OCI-LY7 (cell line): Measurements from ENCODE around the gene FUT3. TPM values are rescaled to one million over a fixed set of nuclear protein-coding genes. Genes with fewer than 3 reads are reported as not detected.
"Not testable (repeated sequence)": the region's sequence is repeated elsewhere in the genome, so short reads cannot be mapped to it uniquely, and the experiment has no call there.

Experiments used
- BruUV-seq: library from RNA; stranded (reverse); fragments of 400-500 nt; replicated peaks from 2 replicates; lab custom pipeline; 2021; lab: Mats Ljungman, UMichigan
- CTCF ChIA-PET: fragments of 300-600 bp; sonication (Branson Sonifier 250); formaldehyde crosslinking; loops from one replicate; lab custom pipeline; 2022; ENCODE audit warnings: antibody characterized with exemption; ENCODE audit not compliant: unreplicated experiment; lab: Charles Lee
- POLR2A ChIA-PET: fragments of 300-600 bp; sonication (Branson Sonifier 250); formaldehyde crosslinking; loops from one replicate; lab custom pipeline; 2022; ENCODE audit warnings: antibody characterized with exemption; lab: Charles Lee
- DNase-seq: peaks from one replicate; pipeline ENCODE4 v3.0.0-alpha.2; 2015; ENCODE audit warnings: low spot score
- H2AFZ ChIP-seq: fragments of 200-600 bp; sonication (generic), shearing (Covaris generic); 2 replicates; pipeline ENCODE4 v1.6.1; 2014; ENCODE audit warnings: mild to moderate bottlenecking, antibody characterized with exemption, low read length, moderate library complexity
- H3K27ac ChIP-seq: fragments of 200-600 bp; sonication (generic); 2 replicates; pipeline ENCODE4 v1.5.1; 2014; ENCODE audit warnings: mixed run types, low read depth, mild to moderate bottlenecking, moderate library complexity, low read length, inconsistent platforms; ENCODE audit not compliant: poor library complexity, severe bottlenecking
- H3K36me3 ChIP-seq: fragments of 200-600 bp; sonication (generic); 2 replicates; pipeline ENCODE4 v1.6.1; 2014; ENCODE audit warnings: mild to moderate bottlenecking, antibody characterized with exemption, low read length, moderate library complexity, mixed read lengths; ENCODE audit not compliant: insufficient read depth
- H3K4me1 ChIP-seq: fragments of 200-600 bp; sonication (generic); 2 replicates; pipeline ENCODE4 v1.5.1; 2014; ENCODE audit warnings: mild to moderate bottlenecking, low read length; ENCODE audit not compliant: insufficient read depth, poor library complexity, severe bottlenecking
- H3K4me2 ChIP-seq: fragments of 200-600 bp; sonication (generic); 2 replicates; pipeline ENCODE4 v1.6.1; 2014; ENCODE audit warnings: mild to moderate bottlenecking, low read length
- H3K4me3 ChIP-seq: fragments of 200-600 bp; sonication (generic); 2 replicates; pipeline ENCODE4 v1.5.1; 2014; ENCODE audit warnings: mild to moderate bottlenecking, low read depth, low read length; ENCODE audit not compliant: poor library complexity, severe bottlenecking
- H3K79me2 ChIP-seq: fragments of 200-600 bp; sonication (generic); 2 replicates; pipeline ENCODE4 v1.6.1; 2016; ENCODE audit warnings: low read depth, mild to moderate bottlenecking, low read length, moderate library complexity, mixed read lengths; ENCODE audit not compliant: insufficient read depth
- H3K9me2 ChIP-seq: fragments of 200-600 bp; sonication (generic); 2 replicates; pipeline ENCODE4 v1.6.1; 2016; ENCODE audit warnings: mild to moderate bottlenecking, low read length, mixed read lengths; ENCODE audit not compliant: insufficient read depth
- H3K9me3 ChIP-seq: fragments of 200-600 bp; sonication (generic); 2 replicates; pipeline ENCODE4 v1.6.1; 2014; ENCODE audit warnings: mild to moderate bottlenecking, mixed run types, low read length, mixed read lengths
- H4K20me1 ChIP-seq: fragments of 200-600 bp; sonication (generic); 2 replicates; pipeline ENCODE4 v1.6.1; 2014; ENCODE audit warnings: mild to moderate bottlenecking, antibody characterized with exemption, low read length, moderate library complexity, mixed read lengths; ENCODE audit not compliant: insufficient read depth
- CTCF ChIP-seq: fragments of 200-600 bp; sonication (generic); conservative IDR thresholded peaks from 2 replicates; pipeline ENCODE4 v1.5.1; 2014; ENCODE audit warnings: mild to moderate bottlenecking, antibody characterized with exemption, low read length, moderate library complexity, mixed read lengths
- EZH2phosphoT487 ChIP-seq: fragments of 200-600 bp; sonication (generic); IDR thresholded peaks from 2 replicates; pipeline ENCODE4 v1.6.1; 2018; ENCODE audit warnings: low read depth, borderline replicate concordance, mild to moderate bottlenecking, mixed run types, antibody characterized with exemption, low read length, moderate library complexity, mixed read lengths
- intact Hi-C: fragments of 100-400 bp; cut with micrococcal nuclease; formaldehyde crosslinking; loops from one replicate; pipeline ENCODE4 v1.10.0; 2022; ENCODE audit not compliant: unreplicated experiment
- total RNA-seq, 2 experiments: library from RNA; depleted of rRNA in 1 of 2; stranded (reverse); fragments of >200 nt in 1 of 2; shearing (Covaris generic) in 1 of 2; gene quantifications; 2 replicates each; pipeline ENCODE4 v1.2.3, GENCODE V29; 2014 to 2022

Gene FUT3
- total RNA-seq, 2 experiments from 2014 or later = 0.47 TPM; not detected in 1

- TF ChIP-seq EZH2phosphoT487 = no peak
- no peak for TF ChIP-seq CTCF
- Histone ChIP-seq H3K9me3 (no peaks in the 10 kb centered on the region), H4K20me1 (no peaks in the 10 kb centered on the region), H3K9me2 (no peaks in the 10 kb centered on the region), H3K36me3 (no peaks in the 10 kb centered on the region), H3K4me1 (no peaks in the 10 kb centered on the region), H3K79me2 (no peaks in the 10 kb centered on the region), H3K4me2 (no peak overlapping the region), H3K27ac (no peak overlapping the region), H2AFZ (no peak overlapping the region), H3K4me3 (no peak overlapping the region)
- BruUV-seq = no TSS peak
- intact Hi-C loops = no loop called here
- ChIA-PET CTCF (no interaction called here), POLR2A (no interaction called here)
- no peak for DNase-seq
Observed at GRCh38 chr19:5889288-5889971, 38.2 kb upstream of the FUT3 start.

- H3K9me3 ChIP-seq, POLR2A ChIA-PET, H3K4me3 ChIP-seq, BruUV-seq, H2AFZ ChIP-seq, H3K4me1 ChIP-seq, H3K9me2 ChIP-seq, H3K4me2 ChIP-seq, H3K79me2 ChIP-seq, intact Hi-C loops, H3K27ac ChIP-seq, H4K20me1 ChIP-seq, H3K36me3 ChIP-seq: not testable (repeated sequence)
- peak; percentile 29 for DNase-seq
- CTCF ChIA-PET = interaction anchor here (0.6 kb wide), 1 partner anchor 81 kb away, joined by 3 read pairs; no protein-coding TSS in a partner anchor
Observed at GRCh38 chr19:5884065-5884811, 33.0 kb upstream of the FUT3 start.

DNA sequence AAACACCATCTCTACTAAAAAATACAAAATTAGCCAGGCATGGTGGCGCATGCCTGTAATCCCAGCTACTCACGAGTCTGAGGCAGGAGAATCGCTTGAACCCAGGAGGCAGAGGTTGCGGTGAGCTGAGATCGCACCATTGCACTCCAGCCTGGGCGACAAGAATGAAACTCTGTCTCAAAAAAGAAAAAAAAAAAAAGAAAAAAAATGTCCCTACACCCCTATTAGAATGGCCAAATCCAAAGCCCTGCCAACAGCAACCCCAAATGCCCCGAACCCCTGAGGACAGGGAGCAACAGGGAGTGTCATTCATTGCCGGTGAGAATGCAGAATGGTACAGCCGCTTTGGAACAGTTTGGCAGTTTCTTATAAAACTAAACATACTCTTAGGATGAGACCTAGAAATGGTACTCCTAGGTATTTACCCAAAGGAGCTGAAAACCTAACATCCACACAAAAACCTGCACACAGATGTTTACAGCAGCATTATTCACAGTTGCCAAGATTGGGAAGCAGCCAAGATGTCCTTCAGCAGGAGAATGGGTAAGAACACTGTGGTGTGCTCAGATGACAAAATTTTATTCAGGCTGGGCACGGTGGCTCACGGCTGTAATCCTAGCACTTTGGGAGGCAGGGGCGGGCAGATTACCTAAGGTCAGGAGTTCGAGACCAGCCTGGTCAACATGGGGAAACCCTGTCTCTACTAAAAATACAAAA, 32.1 kb upstream of the FUT3 start:
- H3K4me2 ChIP-seq, H4K20me1 ChIP-seq, DNase-seq, H3K79me2 ChIP-seq, H3K9me2 ChIP-seq, H3K4me1 ChIP-seq, intact Hi-C loops, H2AFZ ChIP-seq, H3K27ac ChIP-seq, BruUV-seq, POLR2A ChIA-PET, H3K36me3 ChIP-seq, CTCF ChIA-PET, H3K4me3 ChIP-seq, H3K9me3 ChIP-seq: not testable (repeated sequence)
